Osteocyte (in vitro differentiated cells): ENCODE measurements around the gene BMPR2. TPM values are rescaled to one million over a fixed set of nuclear protein-coding genes. Genes with fewer than 3 reads are reported as not detected.
"Not testable (repeated sequence)": the region's sequence is repeated elsewhere in the genome, so short reads cannot be mapped to it uniquely, and the experiment has no call there.

Experiments used
- DNase-seq: peaks from one replicate; pipeline ENCODE4 v3.0.0; 2021; ENCODE audit warnings: mixed read lengths; ENCODE audit not compliant: unreplicated experiment; ENCODE audit errors: extremely low spot score
- H3K27ac Mint-ChIP-seq: one replicate; pipeline ENCODE4 v1.8.0; 2021; ENCODE audit warnings: mild to moderate bottlenecking, mixed read lengths; ENCODE audit not compliant: unreplicated experiment
- H3K27me3 Mint-ChIP-seq: one replicate; pipeline ENCODE4 v1.8.0; 2021; ENCODE audit warnings: mixed read lengths; ENCODE audit not compliant: unreplicated experiment
- H3K36me3 Mint-ChIP-seq: one replicate; pipeline ENCODE4 v1.8.0; 2021; ENCODE audit warnings: mixed read lengths; ENCODE audit not compliant: unreplicated experiment
- H3K4me1 Mint-ChIP-seq: one replicate; pipeline ENCODE4 v1.8.0; 2021; ENCODE audit warnings: mixed read lengths; ENCODE audit not compliant: unreplicated experiment
- H3K4me3 Mint-ChIP-seq: one replicate; pipeline ENCODE4 v1.8.0; 2021; ENCODE audit warnings: mild to moderate bottlenecking, moderate library complexity, mixed read lengths; ENCODE audit not compliant: unreplicated experiment
- H3K9me3 Mint-ChIP-seq: one replicate; pipeline ENCODE4 v1.8.0; 2021; ENCODE audit warnings: mixed read lengths; ENCODE audit not compliant: unreplicated experiment
- total RNA-seq: library from RNA; stranded (reverse); gene quantifications from 2 replicates; pipeline ENCODE4 v1.2.1, GENCODE V29; 2021
- TF ChIP-seq, protein P1 (sequence below): fragments of 200-600 bp; sonication (generic); IDR thresholded peaks from 2 replicates; pipeline ENCODE4 v1.5.0; 2021; ENCODE audit warnings: antibody characterized with exemption, mild to moderate bottlenecking, moderate library complexity

BMPR2 gene
- total RNA-seq, 1 donor from 2014 or later, result 92.3 TPM

DNA sequence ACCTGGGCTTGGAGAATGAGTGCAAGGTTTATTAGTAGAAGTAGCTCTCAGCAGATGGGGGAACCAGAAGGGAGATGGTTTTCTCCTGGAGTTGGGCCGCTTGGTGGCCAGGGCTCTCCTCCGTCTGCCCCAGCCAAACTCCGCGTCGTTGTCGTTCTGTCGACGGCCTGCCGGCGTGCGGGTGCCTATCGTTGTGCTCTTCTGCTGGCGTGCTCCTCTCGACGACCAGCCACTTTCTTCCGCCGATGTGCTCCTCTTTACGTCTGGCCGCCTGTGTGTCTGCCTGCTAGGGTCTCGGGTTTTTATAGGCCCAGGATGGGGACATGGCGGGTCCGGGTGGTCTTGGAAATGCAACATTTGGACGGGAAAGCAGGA, 119.1 kb downstream of the BMPR2 start:
- Mint-ChIP-seq H3K4me1 (peaks cover 32% of the 10 kb centered on the region), H3K27me3 (no peaks in the 10 kb centered on the region), H3K4me3 (no peak overlapping the region)

DNA sequence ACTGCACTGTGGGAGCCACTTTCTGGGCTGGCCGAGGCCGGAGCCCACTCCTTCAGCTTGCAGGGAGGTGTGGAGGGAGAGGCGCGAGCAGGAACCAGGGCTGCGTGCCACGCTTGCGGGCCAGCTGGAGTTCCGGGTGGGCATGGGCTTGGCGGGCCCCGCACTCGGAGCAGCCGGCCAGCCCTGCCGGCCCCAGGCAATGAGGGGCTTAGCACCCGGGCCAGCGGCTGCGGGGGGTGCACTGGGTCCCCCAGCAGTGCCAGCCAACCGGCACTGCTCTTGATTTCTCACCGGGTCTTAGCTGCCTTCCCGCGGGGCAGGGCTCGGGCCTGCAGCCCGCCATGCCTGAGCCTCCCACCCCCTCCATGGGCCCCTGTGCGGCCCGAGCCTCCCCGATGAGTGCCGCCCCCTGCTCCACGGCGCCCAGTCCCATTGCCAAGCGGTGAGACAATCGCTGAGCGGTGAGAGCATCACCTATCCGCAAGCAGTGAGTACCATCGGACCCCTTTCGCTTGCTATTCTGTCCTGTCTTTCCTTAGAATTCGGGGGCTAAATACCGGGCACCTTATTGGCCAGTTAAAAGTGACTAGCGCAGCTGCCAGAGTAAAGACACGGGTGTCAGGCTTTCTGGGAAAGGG, 120.8 kb downstream of the BMPR2 start:
- not testable (repeated sequence) for DNase-seq, H3K4me3 Mint-ChIP-seq, H3K27me3 Mint-ChIP-seq, H3K9me3 Mint-ChIP-seq, H3K36me3 Mint-ChIP-seq, H3K27ac Mint-ChIP-seq
- peaks cover 24% of the 10 kb centered on the region for H3K4me1 Mint-ChIP-seq

More for the DNA sequence above, 119.1 kb downstream of the BMPR2 start:
- TF ChIP-seq, protein P1, sequence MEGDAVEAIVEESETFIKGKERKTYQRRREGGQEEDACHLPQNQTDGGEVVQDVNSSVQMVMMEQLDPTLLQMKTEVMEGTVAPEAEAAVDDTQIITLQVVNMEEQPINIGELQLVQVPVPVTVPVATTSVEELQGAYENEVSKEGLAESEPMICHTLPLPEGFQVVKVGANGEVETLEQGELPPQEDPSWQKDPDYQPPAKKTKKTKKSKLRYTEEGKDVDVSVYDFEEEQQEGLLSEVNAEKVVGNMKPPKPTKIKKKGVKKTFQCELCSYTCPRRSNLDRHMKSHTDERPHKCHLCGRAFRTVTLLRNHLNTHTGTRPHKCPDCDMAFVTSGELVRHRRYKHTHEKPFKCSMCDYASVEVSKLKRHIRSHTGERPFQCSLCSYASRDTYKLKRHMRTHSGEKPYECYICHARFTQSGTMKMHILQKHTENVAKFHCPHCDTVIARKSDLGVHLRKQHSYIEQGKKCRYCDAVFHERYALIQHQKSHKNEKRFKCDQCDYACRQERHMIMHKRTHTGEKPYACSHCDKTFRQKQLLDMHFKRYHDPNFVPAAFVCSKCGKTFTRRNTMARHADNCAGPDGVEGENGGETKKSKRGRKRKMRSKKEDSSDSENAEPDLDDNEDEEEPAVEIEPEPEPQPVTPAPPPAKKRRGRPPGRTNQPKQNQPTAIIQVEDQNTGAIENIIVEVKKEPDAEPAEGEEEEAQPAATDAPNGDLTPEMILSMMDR, result no peak
- DNase-seq, result no peak
- Mint-ChIP-seq H3K36me3 (peaks cover 11% of the 10 kb centered on the region), H3K27ac (peak overlapping the region; percentile 74), H3K9me3 (no peaks in the 10 kb centered on the region)

DNA sequence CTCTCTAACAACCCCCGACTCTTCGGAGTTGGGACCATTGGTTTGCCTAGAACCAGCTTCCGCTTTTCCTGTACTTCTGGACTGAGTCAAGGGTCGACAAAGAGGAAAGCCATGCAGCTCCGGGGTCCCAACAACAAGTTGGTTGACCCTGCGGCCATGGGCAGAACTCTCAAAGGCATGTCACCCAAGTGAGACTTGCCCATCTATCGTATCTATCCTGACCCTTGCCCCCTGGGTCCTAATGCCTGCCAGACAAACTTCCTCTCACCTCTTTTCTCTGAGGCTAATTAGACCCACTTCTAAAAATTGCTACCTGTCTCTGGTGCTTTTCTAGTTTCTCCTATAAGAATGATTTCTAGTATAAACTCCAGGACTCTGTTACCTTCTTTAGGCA, 121.3 kb downstream of the BMPR2 start:
- Mint-ChIP-seq H3K4me1 (peaks cover 23% of the 10 kb centered on the region), H3K36me3 (peaks cover 10% of the 10 kb centered on the region)
- not testable (repeated sequence) for H3K27ac Mint-ChIP-seq, H3K27me3 Mint-ChIP-seq, DNase-seq, H3K4me3 Mint-ChIP-seq, H3K9me3 Mint-ChIP-seq

DNA sequence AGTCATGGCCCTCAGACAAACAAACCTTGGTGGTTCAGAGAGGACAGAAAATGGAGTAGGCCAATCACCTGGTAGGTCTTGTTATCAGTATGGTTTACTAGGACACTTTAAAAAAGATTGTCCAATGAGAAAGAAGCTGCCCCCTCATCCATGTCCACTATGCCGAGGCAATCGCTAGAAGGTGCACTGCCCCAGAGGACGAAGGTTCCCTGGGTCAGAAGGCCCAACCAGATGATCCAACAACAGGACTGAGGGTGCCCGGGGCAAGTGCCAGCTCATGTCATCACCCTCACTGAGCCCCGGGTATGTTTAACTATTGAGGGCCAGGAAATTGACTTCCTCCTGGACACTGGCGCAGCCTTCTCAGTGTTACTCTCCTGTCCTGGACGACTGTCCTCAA, 123.7 kb downstream of the BMPR2 start:
- peaks cover 14% of the 10 kb centered on the region for H3K36me3 Mint-ChIP-seq
- DNase-seq, H3K27me3 Mint-ChIP-seq, H3K4me3 Mint-ChIP-seq, H3K9me3 Mint-ChIP-seq, H3K27ac Mint-ChIP-seq, H3K4me1 Mint-ChIP-seq: not testable (repeated sequence)

DNA sequence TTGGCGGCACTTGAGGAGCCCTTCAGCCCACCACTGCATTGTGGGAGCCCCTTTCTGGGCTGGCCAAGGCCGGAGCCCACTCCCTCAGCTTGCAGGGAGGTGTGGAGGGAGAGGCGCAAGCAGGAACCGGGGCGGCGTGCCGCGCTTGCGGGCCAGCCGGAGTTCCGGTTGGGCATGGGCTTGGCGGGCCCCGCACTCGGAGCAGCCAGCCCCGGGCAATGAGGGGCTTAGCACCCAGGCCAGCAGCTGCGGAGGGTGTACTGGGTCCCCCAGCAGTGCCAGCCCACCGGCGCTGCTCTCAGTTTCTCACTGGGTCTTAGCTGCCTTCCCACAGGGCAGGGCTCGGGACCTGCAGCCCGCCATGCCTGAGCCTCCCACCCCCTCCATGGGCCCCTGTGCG, 127.1 kb downstream of the BMPR2 start:
- H3K36me3 Mint-ChIP-seq, result peaks cover 15% of the 10 kb centered on the region
- not testable (repeated sequence) for DNase-seq, H3K4me1 Mint-ChIP-seq, H3K27ac Mint-ChIP-seq, H3K4me3 Mint-ChIP-seq, H3K9me3 Mint-ChIP-seq, H3K27me3 Mint-ChIP-seq

DNA sequence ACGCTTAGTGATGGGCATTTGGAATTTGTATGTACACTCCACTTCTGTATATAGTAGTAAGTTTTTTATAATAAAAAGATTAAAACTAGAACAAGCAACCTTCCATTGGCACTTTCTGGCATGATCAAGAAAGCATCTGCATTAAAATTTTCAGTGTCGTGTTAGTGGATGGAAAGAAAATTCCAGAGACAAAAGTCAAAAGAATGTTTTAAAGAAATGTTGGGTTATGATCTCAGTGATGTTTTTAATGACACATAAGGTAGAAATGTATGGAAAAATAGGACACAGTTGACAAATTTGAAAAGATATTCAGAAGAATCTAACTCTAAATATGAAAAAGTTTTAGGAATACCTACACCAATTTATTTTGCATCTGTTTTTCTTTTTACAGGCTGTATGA, 132.6 kb downstream of the BMPR2 start:
- DNase-seq, result no peak
- Mint-ChIP-seq H3K4me3 (no peak overlapping the region), H3K9me3 (no peaks in the 10 kb centered on the region), H3K4me1 (peaks cover 13% of the 10 kb centered on the region), H3K27me3 (no peaks in the 10 kb centered on the region), H3K36me3 (peaks cover 8% of the 10 kb centered on the region), H3K27ac (peak overlapping the region; percentile 59)
- TF ChIP-seq, protein P1, result no peak

DNA sequence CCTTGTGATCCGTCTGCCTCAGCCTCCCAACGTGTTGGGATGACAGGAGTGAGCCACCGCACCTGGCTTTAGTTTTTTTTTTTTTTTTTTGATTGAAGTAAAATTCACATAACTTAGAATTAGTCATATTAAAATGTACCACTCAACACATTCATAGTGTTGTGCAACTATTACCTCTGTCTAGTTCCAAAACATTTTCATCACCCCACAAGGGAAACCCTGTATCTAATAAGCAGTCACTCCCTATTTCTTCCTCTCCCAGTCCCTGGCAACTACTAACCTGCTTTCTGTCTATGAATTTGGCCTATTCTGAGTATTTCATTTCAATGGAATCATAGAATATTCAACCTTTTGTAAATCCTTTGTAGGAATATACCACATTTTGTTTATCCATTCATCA, 134.8 kb downstream of the BMPR2 start:
- peaks cover 11% of the 10 kb centered on the region for H3K36me3 Mint-ChIP-seq
- H3K4me3 Mint-ChIP-seq, result no peak overlapping the region
- no peak for DNase-seq
- H3K4me1 Mint-ChIP-seq, result peaks cover 13% of the 10 kb centered on the region
- TF ChIP-seq, protein P1, result no peak
- H3K9me3 Mint-ChIP-seq, result no peaks in the 10 kb centered on the region
- H3K27me3 Mint-ChIP-seq, result no peaks in the 10 kb centered on the region
- no peak overlapping the region for H3K27ac Mint-ChIP-seq
